Measurements from ENCODE around the gene RORB.

DNA sequence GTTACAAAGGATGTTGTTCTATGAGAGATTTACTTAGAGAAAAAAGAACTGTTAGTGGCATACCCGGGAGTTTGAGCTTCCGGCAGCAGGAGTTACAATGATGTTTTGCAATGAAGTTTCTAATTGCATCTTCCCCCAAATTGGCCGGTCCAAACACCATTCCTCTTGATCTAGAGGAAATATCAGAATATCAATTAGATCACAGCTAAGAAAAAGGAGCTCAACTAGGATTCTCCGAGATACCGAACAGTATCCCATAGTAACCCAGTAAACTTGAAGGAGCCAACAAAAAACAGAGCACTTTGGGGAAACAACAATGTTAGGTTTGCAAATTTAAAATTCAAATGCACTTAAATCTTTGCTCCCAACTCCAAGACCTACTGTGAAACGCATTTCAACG is 231.0 kb downstream of the RORB start:
- TF ChIP-seq, protein P1, sequence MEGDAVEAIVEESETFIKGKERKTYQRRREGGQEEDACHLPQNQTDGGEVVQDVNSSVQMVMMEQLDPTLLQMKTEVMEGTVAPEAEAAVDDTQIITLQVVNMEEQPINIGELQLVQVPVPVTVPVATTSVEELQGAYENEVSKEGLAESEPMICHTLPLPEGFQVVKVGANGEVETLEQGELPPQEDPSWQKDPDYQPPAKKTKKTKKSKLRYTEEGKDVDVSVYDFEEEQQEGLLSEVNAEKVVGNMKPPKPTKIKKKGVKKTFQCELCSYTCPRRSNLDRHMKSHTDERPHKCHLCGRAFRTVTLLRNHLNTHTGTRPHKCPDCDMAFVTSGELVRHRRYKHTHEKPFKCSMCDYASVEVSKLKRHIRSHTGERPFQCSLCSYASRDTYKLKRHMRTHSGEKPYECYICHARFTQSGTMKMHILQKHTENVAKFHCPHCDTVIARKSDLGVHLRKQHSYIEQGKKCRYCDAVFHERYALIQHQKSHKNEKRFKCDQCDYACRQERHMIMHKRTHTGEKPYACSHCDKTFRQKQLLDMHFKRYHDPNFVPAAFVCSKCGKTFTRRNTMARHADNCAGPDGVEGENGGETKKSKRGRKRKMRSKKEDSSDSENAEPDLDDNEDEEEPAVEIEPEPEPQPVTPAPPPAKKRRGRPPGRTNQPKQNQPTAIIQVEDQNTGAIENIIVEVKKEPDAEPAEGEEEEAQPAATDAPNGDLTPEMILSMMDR (IDR thresholded peaks at IDR 0.05; ENCODE audit: insufficient read depth, low read depth, low read length) = no peak
- TF ChIP-seq EZH2 (IDR thresholded peaks at IDR 0.05; ENCODE audit: insufficient read depth, low read length) = no peak

Data from astrocyte (in vitro differentiated cells and primary cell).